ENCODE data around the gene PPP3CA.

PPP3CA gene

GRCh38 chr4:101347267-101347556, at the start of gene PPP3CA:
Gene PPP3CA, minus strand, starts transcription at chr4:101347526.
- DNase-seq (ENCODE audit: low read depth), result no peak

GRCh38 chr4:101393256-101393655, 45.9 kb upstream of the PPP3CA start:
- peak; percentile 7 for DNase-seq (ENCODE audit: low read depth)

- no peak for DNase-seq (ENCODE audit: low read depth)
Observed at GRCh38 chr4:101370663-101371210, 23.4 kb upstream of the PPP3CA start.

GRCh38 chr4:101367201-101367600, 19.9 kb upstream of the PPP3CA start:
- no peak for DNase-seq (ENCODE audit: low read depth)

- DNase-seq (ENCODE audit: low read depth), result no peak
Observed at GRCh38 chr4:101366331-101366730, 19.0 kb upstream of the PPP3CA start.

GRCh38 chr4:101357751-101358150, 10.4 kb upstream of the PPP3CA start:
- DNase-seq (ENCODE audit: low read depth), result no peak

GRCh38 chr4:101356928-101357327, 9.6 kb upstream of the PPP3CA start:
- peak; percentile 77 for DNase-seq (ENCODE audit: low read depth)

- DNase-seq (ENCODE audit: low read depth), result no peak
Observed at GRCh38 chr4:101355767-101356702, 8.7 kb upstream of the PPP3CA start.

GRCh38 chr4:101355246-101355645, 7.9 kb upstream of the PPP3CA start:
- no peak for DNase-seq (ENCODE audit: low read depth)

GRCh38 chr4:101349801-101350064, 2.4 kb upstream of the PPP3CA start:
- DNase-seq (ENCODE audit: low read depth), result no peak

- no peak for DNase-seq (ENCODE audit: low read depth)
Observed at GRCh38 chr4:101348995-101349800, 1.9 kb upstream of the PPP3CA start.

GRCh38 chr4:101348367-101348827, 1.1 kb upstream of the PPP3CA start:
- no peak for DNase-seq (ENCODE audit: low read depth)

- peak; percentile 75 for DNase-seq (ENCODE audit: low read depth)
Observed at GRCh38 chr4:101347557-101348366, 436 bp upstream of the PPP3CA start.

- DNase-seq (ENCODE audit: low read depth), result no peak
Observed at GRCh38 chr4:101346351-101347266, 717 bp downstream of the PPP3CA start.

GRCh38 chr4:101345596-101346350, 1.6 kb downstream of the PPP3CA start:
- DNase-seq (ENCODE audit: low read depth), result no peak

- DNase-seq (ENCODE audit: low read depth), result no peak
Observed at GRCh38 chr4:101345271-101345595, 2.1 kb downstream of the PPP3CA start.

GRCh38 chr4:101339332-101339731, 8.0 kb downstream of the PPP3CA start:
- no peak for DNase-seq (ENCODE audit: low read depth)

GRCh38 chr4:101337688-101338087, 9.6 kb downstream of the PPP3CA start:
- no peak for DNase-seq (ENCODE audit: low read depth)

GRCh38 chr4:101334963-101335572, 12.3 kb downstream of the PPP3CA start:
- no peak for DNase-seq (ENCODE audit: low read depth)

- DNase-seq (ENCODE audit: low read depth), result no peak
Observed at GRCh38 chr4:101332424-101332823, 14.9 kb downstream of the PPP3CA start.

Measured in HS-27A (cell line).